Measurements from ENCODE around the gene MRPL9.

The MRPL9 gene

GRCh38 chr1:151762941-151763921 is at the start of gene MRPL9:
Gene MRPL9 (minus strand): TSS chr1:151763496. CDS start chr1:151763479, 17 bp downstream.
- FAIRE-seq: no peak

GRCh38 chr1:151811181-151811580 is 47.9 kb upstream of the MRPL9 start:
- DNase-seq (ENCODE audit: insufficient read length, low spot score) (no peak), FAIRE-seq (no peak)
- TF ChIP-seq CTCF (IDR thresholded peaks at IDR 0.05; ENCODE audit: insufficient read depth, missing control alignments): no peak

More at GRCh38 chr1:151762941-151763921, at the start of gene MRPL9:
- DNase-seq (ENCODE audit: insufficient read length, low spot score): peak; percentile 97
- TF ChIP-seq CTCF (IDR thresholded peaks at IDR 0.05; ENCODE audit: insufficient read depth, missing control alignments): no peak

GRCh38 chr1:151809985-151810556 is 46.8 kb upstream of the MRPL9 start:
- DNase-seq (ENCODE audit: insufficient read length, low spot score) (no peak), FAIRE-seq (no peak)
- no peak for TF ChIP-seq CTCF (IDR thresholded peaks at IDR 0.05; ENCODE audit: insufficient read depth, missing control alignments)

GRCh38 chr1:151809290-151809984 is 46.1 kb upstream of the MRPL9 start:
- no peak for FAIRE-seq

GRCh38 chr1:151807766-151808165 is 44.5 kb upstream of the MRPL9 start:
- TF ChIP-seq CTCF (IDR thresholded peaks at IDR 0.05; ENCODE audit: insufficient read depth, missing control alignments): no peak
- FAIRE-seq (no peak), DNase-seq (ENCODE audit: insufficient read length, low spot score) (no peak)

More at GRCh38 chr1:151809290-151809984, 46.1 kb upstream of the MRPL9 start:
- DNase-seq (ENCODE audit: insufficient read length, low spot score): no peak
- no peak for TF ChIP-seq CTCF (IDR thresholded peaks at IDR 0.05; ENCODE audit: insufficient read depth, missing control alignments)

- FAIRE-seq (no peak), DNase-seq (ENCODE audit: insufficient read length, low spot score) (no peak)
- TF ChIP-seq CTCF (IDR thresholded peaks at IDR 0.05; ENCODE audit: insufficient read depth, missing control alignments): no peak
These were observed 43.8 kb upstream of the MRPL9 start for GRCh38 chr1:151807131-151807530.
